Cardiac muscle cell (in vitro differentiated cells and primary cell): ENCODE data around the gene FBXL15. TPM values are rescaled to one million over a fixed set of nuclear protein-coding genes. Genes with fewer than 3 reads are reported as not detected.

Source experiments
- DNase-seq, 2 donors: peaks; one replicate each; pipeline versions ENCODE4 v3.0.0 to v3.0.0-alpha.2; 2010 to 2017; ENCODE audit warnings: low read depth in 1 of 2, low spot score in 1 of 2
- H3K27ac ChIP-seq: fragments of 200-600 bp; sonication (generic); 2 replicates; pipeline ENCODE4 v1.5.1; 2016
- H3K27me3 ChIP-seq: fragments of 200-600 bp; sonication (generic); 2 replicates; pipeline ENCODE4 v1.6.0; 2016; ENCODE audit warnings: control low read depth
- H3K36me3 ChIP-seq: fragments of 200-600 bp; sonication (generic); 2 replicates; pipeline ENCODE4 v1.5.1; 2016; ENCODE audit warnings: control low read depth
- H3K4me1 ChIP-seq: fragments of 200-600 bp; sonication (generic); 2 replicates; pipeline ENCODE4 v1.8.1; 2017; ENCODE audit warnings: low read depth, mild to moderate bottlenecking, mixed run types
- H3K4me3 ChIP-seq: fragments of 200-600 bp; sonication (generic); 2 replicates; pipeline ENCODE4 v1.5.1; 2016; ENCODE audit warnings: mild to moderate bottlenecking
- H3K9me3 ChIP-seq: fragments of 200-600 bp; sonication (generic); 2 replicates; pipeline ENCODE4 v1.5.1; 2017; ENCODE audit warnings: low read depth, mild to moderate bottlenecking, control low read depth
- CTCF ChIP-seq: IDR thresholded peaks from 2 replicates; pipeline ENCODE4 v1.5.1; 2012; ENCODE audit warnings: low read depth, mild to moderate bottlenecking, low read length
- polyA plus RNA-seq: library from polyadenylated mRNA; unstranded; fragments of >200 nt; fragmentation: Nextera tagmentation; extraction: Ambion mirVana; gene quantifications from 2 replicates; pipeline ENCODE4 v1.2.1, GENCODE V29; 2016
- total RNA-seq: library from RNA; depleted of rRNA; stranded (reverse); fragments of >200 nt; gene quantifications from 2 replicates; pipeline ENCODE4 v1.2.3, GENCODE V29; 2016

The FBXL15 gene
- total and polyA plus RNA-seq, 2 experiments from 2014 or later: 36.3 to 46.3 TPM

GRCh38 chr10:102423372-102423968 is 2.8 kb downstream of the FBXL15 start:
- H3K27me3 ChIP-seq: no peaks in the 10 kb centered on the region
- no peak overlapping the region for H3K4me3 ChIP-seq
- TF ChIP-seq CTCF: no peak
- H3K36me3 ChIP-seq: peaks cover 7% of the 10 kb centered on the region
- no peaks in the 10 kb centered on the region for H3K9me3 ChIP-seq
- H3K27ac ChIP-seq: no peak overlapping the region
- peaks cover 19% of the 10 kb centered on the region for H3K4me1 ChIP-seq
- no peak for DNase-seq

DNA sequence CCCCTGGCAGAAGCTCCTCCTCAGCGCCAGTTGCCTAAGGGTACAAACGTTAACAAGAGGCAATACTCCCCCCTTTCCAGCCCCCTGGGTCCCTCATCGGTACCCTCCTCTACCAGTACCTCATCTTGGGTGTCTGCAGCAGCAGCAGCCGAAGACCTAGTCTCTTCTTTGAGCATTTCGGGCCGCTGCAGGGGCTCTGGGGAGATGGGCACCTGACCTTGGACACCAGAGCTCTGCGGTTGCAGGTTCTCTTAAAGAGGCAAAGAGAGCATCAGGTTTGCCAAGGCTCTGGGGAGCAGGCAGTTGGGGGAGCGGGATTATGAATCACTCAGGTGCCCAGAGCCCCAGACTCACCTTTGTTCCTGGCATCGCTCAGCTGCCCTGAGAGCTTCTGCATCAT is 3.5 kb downstream of the FBXL15 start:
- Histone ChIP-seq H3K36me3 (peaks cover 7% of the 10 kb centered on the region), H3K4me3 (no peak overlapping the region), H3K27me3 (no peaks in the 10 kb centered on the region), H3K4me1 (peaks cover 15% of the 10 kb centered on the region), H3K27ac (no peak overlapping the region), H3K9me3 (no peaks in the 10 kb centered on the region)
- DNase-seq: no peak
- TF ChIP-seq CTCF: no peak

DNA sequence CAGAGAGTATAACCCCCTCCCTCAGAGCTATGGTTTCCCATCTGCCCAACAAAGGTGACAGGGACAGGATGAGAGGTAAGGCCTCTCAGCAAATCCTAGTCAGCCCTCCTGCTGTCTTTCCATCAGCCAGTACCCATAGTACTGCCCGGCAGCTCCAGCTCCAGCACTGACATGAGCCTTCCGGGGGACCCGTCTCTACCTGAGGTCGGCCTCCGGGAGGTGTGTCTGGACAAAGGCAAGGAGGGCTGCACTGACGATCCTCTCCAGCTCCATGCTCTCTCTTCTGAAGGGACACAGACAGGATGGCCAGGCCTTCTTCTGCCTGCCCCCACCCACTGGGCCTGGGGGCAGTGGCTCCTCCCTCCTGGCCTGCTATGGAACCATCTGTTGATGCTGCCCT is 4.3 kb downstream of the FBXL15 start:
- Histone ChIP-seq H3K4me3 (no peak overlapping the region), H3K36me3 (peaks cover 7% of the 10 kb centered on the region), H3K27me3 (no peaks in the 10 kb centered on the region), H3K4me1 (peaks cover 10% of the 10 kb centered on the region), H3K9me3 (no peaks in the 10 kb centered on the region), H3K27ac (no peak overlapping the region)
- no peak for TF ChIP-seq CTCF
- DNase-seq: no peak

- no peak for TF ChIP-seq CTCF
- H3K4me3 ChIP-seq: no peak overlapping the region
- H3K9me3 ChIP-seq: no peaks in the 10 kb centered on the region
- H3K36me3 ChIP-seq: peaks cover 7% of the 10 kb centered on the region
- H3K4me1 ChIP-seq: peaks cover 7% of the 10 kb centered on the region
- H3K27ac ChIP-seq: no peak overlapping the region
- H3K27me3 ChIP-seq: no peaks in the 10 kb centered on the region
- no peak for DNase-seq
Observed at GRCh38 chr10:102425444-102425843, 4.8 kb downstream of the FBXL15 start.

DNA sequence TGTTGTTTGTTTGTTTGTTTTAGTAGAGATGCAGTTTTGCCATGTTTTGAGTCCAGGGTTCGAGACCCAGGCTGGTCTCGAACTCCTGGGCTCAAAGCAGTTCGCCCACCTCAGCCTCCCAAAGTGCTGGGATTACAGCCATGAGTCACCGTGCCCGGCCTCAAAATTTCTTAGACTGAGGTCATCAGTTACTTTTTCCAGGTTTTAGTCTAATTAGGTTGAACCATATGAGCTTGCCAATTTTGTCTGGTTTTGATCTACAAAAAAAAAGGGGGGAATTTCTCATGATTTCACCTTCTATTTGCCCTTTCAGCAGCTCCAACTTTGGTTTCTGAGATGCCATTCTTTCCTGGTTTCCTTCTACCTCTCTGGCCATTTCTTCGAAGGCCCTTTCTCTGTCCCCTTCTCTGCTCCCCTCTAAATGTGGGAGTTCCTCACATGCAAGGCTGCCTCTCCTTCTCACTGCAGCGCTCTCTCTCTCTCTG is 6.2 kb downstream of the FBXL15 start:
- TF ChIP-seq CTCF: no peak
- H3K27ac ChIP-seq: no peak overlapping the region
- H3K9me3 ChIP-seq: no peaks in the 10 kb centered on the region
- peaks cover 7% of the 10 kb centered on the region for H3K36me3 ChIP-seq
- no peaks in the 10 kb centered on the region for H3K27me3 ChIP-seq
- H3K4me1 ChIP-seq: peaks cover 7% of the 10 kb centered on the region
- DNase-seq: no peak
- H3K4me3 ChIP-seq: no peak overlapping the region
